CD4-positive, alpha-beta T cell treated with Interleukin-17A for 1 hour (primary cell): ENCODE measurements around the gene SCN5A.
"Not testable (repeated sequence)": the region's sequence is repeated elsewhere in the genome, so short reads cannot be mapped to it uniquely, and the experiment has no call there.

Experiments used
- DNase-seq: peaks from one replicate; pipeline ENCODE4 v3.0.0-alpha.2; 2020

The SCN5A gene

GRCh38 chr3:38576526-38577370, 72.7 kb downstream of the SCN5A start:
- DNase-seq = no peak

- DNase-seq = no peak
These were observed 73.4 kb downstream of the SCN5A start for GRCh38 chr3:38576131-38576525.

- DNase-seq = no peak
These were observed 74.1 kb downstream of the SCN5A start for GRCh38 chr3:38575279-38575843.

GRCh38 chr3:38574411-38575278, 74.8 kb downstream of the SCN5A start:
- no peak for DNase-seq

GRCh38 chr3:38573556-38573955, 75.9 kb downstream of the SCN5A start:
- no peak for DNase-seq

GRCh38 chr3:38573111-38573510, 76.4 kb downstream of the SCN5A start:
- no peak for DNase-seq

- no peak for DNase-seq
These were observed 82.0 kb downstream of the SCN5A start for GRCh38 chr3:38567498-38567897.

- DNase-seq = not testable (repeated sequence)
These were observed 82.7 kb downstream of the SCN5A start for GRCh38 chr3:38566794-38567193.

- no peak for DNase-seq
These were observed 83.3 kb downstream of the SCN5A start for GRCh38 chr3:38566215-38566528.

GRCh38 chr3:38565339-38566214, 83.9 kb downstream of the SCN5A start:
- no peak for DNase-seq

- no peak for DNase-seq
These were observed 84.7 kb downstream of the SCN5A start for GRCh38 chr3:38564631-38565338.

GRCh38 chr3:38563886-38564270, 85.6 kb downstream of the SCN5A start:
- no peak for DNase-seq

GRCh38 chr3:38563070-38563885, 86.2 kb downstream of the SCN5A start:
- no peak for DNase-seq

GRCh38 chr3:38562467-38562925, 87.0 kb downstream of the SCN5A start:
- no peak for DNase-seq

GRCh38 chr3:38561746-38562466, 87.6 kb downstream of the SCN5A start:
- no peak for DNase-seq

GRCh38 chr3:38560996-38561717, 88.3 kb downstream of the SCN5A start:
- DNase-seq = no peak

- no peak for DNase-seq
These were observed 89.2 kb downstream of the SCN5A start for GRCh38 chr3:38560284-38560683.

GRCh38 chr3:38558864-38559263, 90.6 kb downstream of the SCN5A start:
- no peak for DNase-seq

GRCh38 chr3:38556640-38557358, 92.7 kb downstream of the SCN5A start:
- no peak for DNase-seq
